GM18909 (cell line): ENCODE results near the gene TUBB4A.
"Not testable (repeated sequence)": the region's sequence is repeated elsewhere in the genome, so short reads cannot be mapped to it uniquely, and the experiment has no call there.

Experiments
- ATAC-seq: cut with Tn5 transposase; IDR thresholded peaks from one replicate; pipeline ENCODE4 v1.9.1; 2021; ENCODE audit warnings: mild to moderate bottlenecking; ENCODE audit not compliant: unreplicated experiment, poor library complexity

Gene TUBB4A

GRCh38 chr19:6527893-6528543, 25.9 kb upstream of the TUBB4A start:
- peak; percentile 44 for ATAC-seq

GRCh38 chr19:6524311-6524710, 22.2 kb upstream of the TUBB4A start:
- ATAC-seq: no peak

GRCh38 chr19:6522712-6523111, 20.6 kb upstream of the TUBB4A start:
- ATAC-seq: no peak

GRCh38 chr19:6521718-6522646, 19.9 kb upstream of the TUBB4A start:
- ATAC-seq: peak; percentile 48

- no peak for ATAC-seq
These were observed 17.2 kb upstream of the TUBB4A start for GRCh38 chr19:6519289-6519688.

GRCh38 chr19:6518145-6518911, 16.2 kb upstream of the TUBB4A start:
- ATAC-seq: no peak

GRCh38 chr19:6516659-6517291, 14.7 kb upstream of the TUBB4A start:
- peak; percentile 54 for ATAC-seq

GRCh38 chr19:6516018-6516658, 14.0 kb upstream of the TUBB4A start:
- ATAC-seq: peak; percentile 51

GRCh38 chr19:6514926-6515544, 12.9 kb upstream of the TUBB4A start:
- ATAC-seq: no peak

- ATAC-seq: no peak
These were observed 12.0 kb upstream of the TUBB4A start for GRCh38 chr19:6514089-6514488.

- ATAC-seq: no peak
These were observed 8.5 kb upstream of the TUBB4A start for GRCh38 chr19:6510618-6511017.

GRCh38 chr19:6509118-6509971, 7.2 kb upstream of the TUBB4A start:
- no peak for ATAC-seq

- not testable (repeated sequence) for ATAC-seq
These were observed 6.1 kb upstream of the TUBB4A start for GRCh38 chr19:6508028-6508771.

- ATAC-seq: no peak
These were observed 1.5 kb upstream of the TUBB4A start for GRCh38 chr19:6503407-6504201.

GRCh38 chr19:6500837-6501739, 1.0 kb downstream of the TUBB4A start:
- no peak for ATAC-seq
